Naive thymus-derived CD4-positive, alpha-beta T cell (primary cell): ENCODE measurements around the gene CA10. TPM values are rescaled to one million over a fixed set of nuclear protein-coding genes. Genes with fewer than 3 reads are reported as not detected.

Experiments used
- ATAC-seq: fragments of 150-1000 bp; cut with Tn5 transposase; 2 replicates; pipeline ENCODE4 v1.10.0; 2021; ENCODE audit warnings: mild to moderate bottlenecking, moderate library complexity
- CTCF ChIA-PET: fragments of 350-600 bp; sonication (Branson Sonifier 250); formaldehyde crosslinking; loops from one replicate; lab custom pipeline; 2021; ENCODE audit warnings: antibody characterized with exemption; lab: Charles Lee
- POLR2A ChIA-PET: fragments of 350-600 bp; sonication (Branson Sonifier 250); formaldehyde crosslinking; loops from one replicate; lab custom pipeline; 2021; ENCODE audit warnings: antibody characterized with exemption, inconsistent platforms; lab: Charles Lee
- DNase-seq, 9 donors: peaks; one replicate each; pipeline versions ENCODE4 v3.0.0 to v3.0.0-alpha.2; 2020 to 2022; ENCODE audit warnings: mixed read lengths in 1 of 9
- H3K27ac ChIP-seq: one replicate; pipeline ENCODE4 v1.7.0; 2013; ENCODE audit warnings: mild to moderate bottlenecking, low read depth, low read length, moderate library complexity
- H3K27me3 ChIP-seq, 2 donors: one replicate each; pipeline ENCODE4 v1.7.0; 2013; ENCODE audit warnings: low read length in 2 of 2, mild to moderate bottlenecking in 2 of 2, moderate library complexity in 2 of 2; ENCODE audit not compliant: control insufficient read depth in 2 of 2, insufficient read depth in 2 of 2
- H3K36me3 ChIP-seq, 3 experiments: 1 replicate in 2 of 3; 2 replicates in 1 of 3; pipeline ENCODE4 v1.7.0; 2013; ENCODE audit warnings: low read length in 3 of 3, mild to moderate bottlenecking in 3 of 3, moderate library complexity in 1 of 3; ENCODE audit not compliant: insufficient read depth in 3 of 3, control insufficient read depth in 2 of 3
- H3K4me1 ChIP-seq, 2 donors: one replicate each; pipeline ENCODE4 v1.7.0; 2013; ENCODE audit warnings: low read length in 2 of 2, mild to moderate bottlenecking in 2 of 2, moderate library complexity in 1 of 2; ENCODE audit not compliant: control insufficient read depth in 2 of 2, insufficient read depth in 2 of 2
- H3K4me3 ChIP-seq: 2 replicates; pipeline ENCODE4 v1.7.0; 2013; ENCODE audit warnings: mild to moderate bottlenecking, low read length
- H3K9me3 ChIP-seq, 3 experiments: 1 replicate in 2 of 3; 2 replicates in 1 of 3; pipeline ENCODE4 v1.7.0; 2013; ENCODE audit warnings: low read length in 3 of 3; ENCODE audit not compliant: control insufficient read depth in 2 of 3
- H3K27ac Mint-ChIP-seq, 9 donors: one replicate each; pipeline ENCODE4 v1.8.0; 2020 to 2022; ENCODE audit warnings: mixed read lengths in 9 of 9, mild to moderate bottlenecking in 8 of 9, moderate library complexity in 5 of 9, inconsistent platforms in 2 of 9
- H3K27me3 Mint-ChIP-seq, 5 donors: one replicate each; pipeline ENCODE4 v1.8.0; 2021 to 2022; ENCODE audit warnings: mixed read lengths in 5 of 5, mild to moderate bottlenecking in 1 of 5
- H3K36me3 Mint-ChIP-seq, 5 donors: one replicate each; pipeline ENCODE4 v1.8.0; 2020 to 2022; ENCODE audit warnings: mixed read lengths in 5 of 5, mild to moderate bottlenecking in 3 of 5, inconsistent platforms in 1 of 5
- H3K4me1 Mint-ChIP-seq, 7 donors: one replicate each; pipeline ENCODE4 v1.8.0; 2020 to 2022; ENCODE audit warnings: mixed read lengths in 7 of 7, mild to moderate bottlenecking in 3 of 7, inconsistent platforms in 1 of 7
- H3K4me3 Mint-ChIP-seq, 10 donors: one replicate each; pipeline ENCODE4 v1.8.0; 2020 to 2022; ENCODE audit warnings: mild to moderate bottlenecking in 10 of 10, mixed read lengths in 10 of 10, moderate library complexity in 6 of 10, inconsistent platforms in 2 of 10
- H3K9me3 Mint-ChIP-seq, 11 donors: one replicate each; pipeline ENCODE4 v1.8.0; 2020 to 2022; ENCODE audit warnings: mixed read lengths in 11 of 11, mild to moderate bottlenecking in 4 of 11, inconsistent platforms in 1 of 11, moderate library complexity in 1 of 11
- intact Hi-C, 2 donors: fragments of 100-400 bp; cut with micrococcal nuclease; formaldehyde crosslinking; loops; one replicate each; pipeline ENCODE4 v1.15.1; 2023
- polyA plus RNA-seq, 2 donors: library from polyadenylated mRNA; unstranded; fragments of 300-500 nt; fragmentation: Illumina TruSeq; gene quantifications; one replicate each; pipeline ENCODE4 v1.2.3, GENCODE V29; 2021
- total RNA-seq, 6 experiments: library from RNA in 5 of 6; stranded (reverse) in 5 of 6; gene quantifications; 1 replicate in 5 of 6; 2 replicates in 1 of 6; pipeline ENCODE4 v1.2.3 and lab custom pipeline; 2021 to 2026

Gene CA10
- total and polyA plus RNA-seq, 7 experiments from 2014 or later = not detected

GRCh38 chr17:51657224-51657623, 501.3 kb downstream of the CA10 start:
- Histone ChIP-seq H3K9me3 (no peaks in the 10 kb centered on the region), H3K27ac (no peak overlapping the region), H3K4me3 (no peak overlapping the region), H3K4me1 (no peaks in the 10 kb centered on the region), H3K27me3 (no peaks in the 10 kb centered on the region), H3K36me3 (no peaks in the 10 kb centered on the region)
- POLR2A ChIA-PET = no interaction called here
- peaks cover 0 to 3% (median 0%) of the 10 kb centered on the region in 11 donors for H3K9me3 Mint-ChIP-seq
- peaks cover 0 to 8% (median 0%) of the 10 kb centered on the region in 7 donors for H3K4me1 Mint-ChIP-seq
- CTCF ChIA-PET = no interaction called here
- no peaks in the 10 kb centered on the region for H3K36me3 Mint-ChIP-seq
- no peak overlapping the region for H3K4me3 Mint-ChIP-seq
- H3K27ac Mint-ChIP-seq = no peak overlapping the region
- DNase-seq (no peak), ATAC-seq (no peak)
- intact Hi-C loops = no loop called here
- peaks cover 0 to 27% (median 4%) of the 10 kb centered on the region in 5 donors for H3K27me3 Mint-ChIP-seq

DNA sequence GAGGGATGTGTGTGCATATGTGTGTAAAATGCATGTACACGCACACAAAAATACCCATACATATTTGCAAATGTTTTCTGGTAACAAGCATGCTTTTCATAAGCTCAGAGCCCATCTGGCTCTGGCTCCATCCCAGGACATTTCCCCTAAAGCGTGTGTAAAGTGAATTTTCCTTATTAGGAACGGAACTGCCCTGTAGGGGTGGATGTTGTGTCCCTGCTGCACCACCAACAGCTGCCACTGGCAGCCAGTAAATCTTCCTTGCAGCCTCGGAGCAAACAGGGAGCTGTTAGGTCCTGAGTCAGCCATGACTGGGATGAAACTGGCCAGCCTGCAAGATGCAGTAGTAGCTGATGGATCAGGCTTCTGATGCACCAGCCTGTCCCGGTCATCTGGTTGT, 504.6 kb downstream of the CA10 start:
- DNase-seq = no peak
- no peak overlapping the region for H3K27ac Mint-ChIP-seq
- no peak for ATAC-seq
- POLR2A ChIA-PET = no interaction called here
- intact Hi-C loops = no loop called here
- Histone ChIP-seq H3K4me1 (no peaks in the 10 kb centered on the region), H3K27me3 (no peaks in the 10 kb centered on the region), H3K36me3 (no peaks in the 10 kb centered on the region), H3K27ac (no peak overlapping the region), H3K9me3 (no peaks in the 10 kb centered on the region), H3K4me3 (no peak overlapping the region)
- H3K4me3 Mint-ChIP-seq = no peak overlapping the region
- CTCF ChIA-PET = interaction anchor here (1.0 kb wide), 1 partner anchor 13 kb away, joined by 3 read pairs; no protein-coding TSS in a partner anchor
- peaks cover 0 to 31% (median 5%) of the 10 kb centered on the region in 5 donors for H3K27me3 Mint-ChIP-seq
- H3K4me1 Mint-ChIP-seq = peaks cover 0 to 8% (median 0%) of the 10 kb centered on the region in 7 donors
- H3K9me3 Mint-ChIP-seq = peaks cover 0 to 3% (median 0%) of the 10 kb centered on the region in 11 donors
- H3K36me3 Mint-ChIP-seq = no peaks in the 10 kb centered on the region

DNA sequence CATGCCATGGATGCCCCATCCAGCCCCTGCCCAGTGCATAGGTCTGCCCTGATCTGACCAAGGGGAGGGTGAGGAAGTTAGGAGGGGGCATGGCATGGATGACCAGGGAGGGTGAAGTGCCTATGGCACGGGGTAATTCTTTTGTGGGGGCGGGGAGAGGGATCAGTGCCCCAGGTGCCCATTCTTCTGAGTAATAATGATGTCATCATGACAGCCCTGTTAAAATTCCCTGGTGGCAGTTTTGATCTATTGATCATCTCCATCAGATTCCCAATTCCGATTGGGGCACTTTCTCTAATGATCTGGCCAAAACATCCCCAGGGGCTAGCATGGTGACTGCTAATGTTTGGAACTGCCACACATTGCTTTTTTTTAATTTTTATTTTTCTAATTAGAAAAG, 506.0 kb downstream of the CA10 start:
- no peak for ATAC-seq

DNA sequence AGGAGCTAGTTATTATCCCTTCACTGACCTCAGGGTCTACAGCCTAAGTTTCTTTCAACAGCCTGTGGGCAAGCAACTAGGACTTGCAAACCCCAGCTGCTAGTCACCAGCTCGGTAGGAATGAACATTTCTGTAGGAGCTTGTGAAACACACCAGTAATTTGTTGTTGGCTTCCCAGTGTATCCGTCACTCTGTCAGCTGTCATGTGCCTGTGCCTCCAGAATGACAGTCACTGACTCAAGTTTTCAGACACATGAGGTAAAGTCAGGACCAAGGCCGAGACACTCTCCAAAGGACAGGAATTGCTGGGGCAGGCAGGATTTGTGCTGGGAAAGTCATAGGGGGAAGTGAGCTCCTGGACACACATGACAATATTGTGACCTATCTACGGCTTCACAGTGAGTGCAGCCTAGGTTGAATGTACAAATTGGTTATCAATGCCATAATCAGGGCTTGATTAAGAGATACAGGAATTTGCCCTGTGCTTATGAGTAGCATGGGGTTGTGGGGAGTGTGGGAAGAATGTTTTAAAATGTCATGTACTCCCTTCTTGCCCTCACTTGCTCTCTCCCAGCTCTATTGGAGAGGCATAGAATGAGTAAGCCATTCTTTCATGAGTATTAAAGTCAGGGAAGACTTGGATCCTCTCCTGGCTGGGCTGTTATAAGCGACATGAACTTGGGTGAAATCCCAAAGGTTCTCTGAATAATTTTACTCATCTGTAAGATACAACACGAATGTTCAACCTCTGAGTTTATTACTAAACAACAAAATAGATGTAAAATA, 506.8 kb downstream of the CA10 start:
- no peak overlapping the region for H3K4me3 ChIP-seq
- CTCF ChIA-PET = no interaction called here
- POLR2A ChIA-PET = no interaction called here

More for the DNA sequence above, 506.0 kb downstream of the CA10 start:
- Histone ChIP-seq H3K27ac (no peak overlapping the region), H3K27me3 (no peaks in the 10 kb centered on the region), H3K36me3 (no peaks in the 10 kb centered on the region), H3K9me3 (no peaks in the 10 kb centered on the region), H3K4me3 (no peak overlapping the region), H3K4me1 (no peaks in the 10 kb centered on the region)
- H3K27ac Mint-ChIP-seq = no peak overlapping the region
- no peaks in the 10 kb centered on the region for H3K9me3 Mint-ChIP-seq
- intact Hi-C loops = no loop called here
- ChIA-PET POLR2A (no interaction called here), CTCF (no interaction called here)
- H3K27me3 Mint-ChIP-seq = peaks cover 3 to 31% (median 4%) of the 10 kb centered on the region in 5 donors
- no peak overlapping the region for H3K4me3 Mint-ChIP-seq
- no peak for DNase-seq
- no peaks in the 10 kb centered on the region for H3K36me3 Mint-ChIP-seq
- H3K4me1 Mint-ChIP-seq = peaks cover 0 to 8% (median 0%) of the 10 kb centered on the region in 7 donors

DNA sequence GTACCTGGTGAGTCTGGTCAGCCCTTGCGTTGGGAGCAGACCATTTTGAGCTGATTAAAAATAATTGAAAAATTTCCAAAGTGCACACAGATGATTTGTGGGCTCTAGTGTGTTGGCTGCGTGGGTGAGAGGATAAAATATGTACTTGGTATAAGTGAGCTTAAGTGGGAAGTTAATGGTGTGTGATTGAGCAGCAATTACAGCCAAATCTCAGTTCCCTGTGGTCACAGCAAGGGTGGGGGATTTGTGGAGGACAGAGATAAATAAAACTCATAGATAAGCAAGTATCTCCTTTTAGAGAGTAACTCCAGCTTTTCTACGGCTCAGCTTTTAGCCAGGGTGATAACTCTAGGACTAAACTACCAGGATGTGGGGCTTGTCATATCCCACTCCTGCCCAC, 507.7 kb downstream of the CA10 start:
- no peaks in the 10 kb centered on the region for H3K9me3 Mint-ChIP-seq
- no peaks in the 10 kb centered on the region for H3K27me3 ChIP-seq
- H3K9me3 ChIP-seq = no peaks in the 10 kb centered on the region
- POLR2A ChIA-PET = no interaction called here
- H3K27me3 Mint-ChIP-seq = peaks cover 3 to 36% (median 14%) of the 10 kb centered on the region in 5 donors
- H3K36me3 ChIP-seq = no peaks in the 10 kb centered on the region
- DNase-seq = no peak
- no peak overlapping the region for H3K27ac Mint-ChIP-seq
- no peaks in the 10 kb centered on the region for H3K4me1 ChIP-seq
- no peaks in the 10 kb centered on the region for H3K36me3 Mint-ChIP-seq
- CTCF ChIA-PET = interaction anchor here (0.5 kb wide), 1 partner anchor 277 kb away, joined by 3 read pairs; no protein-coding TSS in a partner anchor
- H3K4me3 ChIP-seq = no peak overlapping the region
- no peak overlapping the region for H3K4me3 Mint-ChIP-seq
- no peaks in the 10 kb centered on the region for H3K4me1 Mint-ChIP-seq
- no peak overlapping the region for H3K27ac ChIP-seq
- ATAC-seq = no peak
- intact Hi-C loops = no loop called here

More for the DNA sequence above, 506.8 kb downstream of the CA10 start:
- no peak for DNase-seq
- Mint-ChIP-seq H3K4me3 (no peak overlapping the region), H3K27me3 (peaks cover 3 to 36% (median 10%) of the 10 kb centered on the region in 5 donors), H3K27ac (no peak overlapping the region), H3K4me1 (peaks cover 0 to 1% (median 0%) of the 10 kb centered on the region in 7 donors), H3K36me3 (no peaks in the 10 kb centered on the region), H3K9me3 (no peaks in the 10 kb centered on the region)
- Histone ChIP-seq H3K36me3 (no peaks in the 10 kb centered on the region), H3K27ac (no peak overlapping the region), H3K27me3 (no peaks in the 10 kb centered on the region), H3K9me3 (no peaks in the 10 kb centered on the region), H3K4me1 (no peaks in the 10 kb centered on the region)
- ATAC-seq = no peak
- intact Hi-C loops = no loop called here

DNA sequence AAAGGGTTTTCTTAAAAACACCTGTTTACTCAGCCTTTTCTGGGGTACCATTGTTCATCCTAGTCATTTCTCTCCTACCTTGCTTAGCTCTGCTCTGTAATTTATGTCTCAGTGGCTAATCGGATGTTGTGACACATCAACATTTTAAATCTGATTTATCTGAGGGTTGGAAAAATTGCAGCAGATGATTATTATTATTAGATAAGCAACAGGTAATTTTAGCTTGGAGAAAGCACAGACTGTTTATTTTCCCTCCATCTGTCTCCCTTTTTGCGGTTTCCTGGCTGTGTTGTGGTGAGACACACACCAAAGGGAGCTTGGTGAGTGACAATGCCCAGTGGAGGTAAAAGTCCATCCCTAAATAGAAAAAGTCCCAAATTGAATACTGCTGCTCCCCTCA, 508.3 kb downstream of the CA10 start:
- ATAC-seq = no peak
- CTCF ChIA-PET = interaction anchor here (0.5 kb wide), 1 partner anchor 277 kb away, joined by 3 read pairs; no protein-coding TSS in a partner anchor
- POLR2A ChIA-PET = no interaction called here
- Histone ChIP-seq H3K9me3 (no peaks in the 10 kb centered on the region), H3K4me1 (no peaks in the 10 kb centered on the region), H3K4me3 (no peak overlapping the region), H3K36me3 (no peaks in the 10 kb centered on the region), H3K27ac (no peak overlapping the region), H3K27me3 (no peaks in the 10 kb centered on the region)
- Mint-ChIP-seq H3K4me3 (no peak overlapping the region), H3K36me3 (no peaks in the 10 kb centered on the region), H3K27ac (no peak overlapping the region), H3K9me3 (no peaks in the 10 kb centered on the region), H3K27me3 (peaks cover 3 to 35% (median 15%) of the 10 kb centered on the region in 5 donors), H3K4me1 (no peaks in the 10 kb centered on the region)
- intact Hi-C loops = no loop called here
- DNase-seq = no peak

DNA sequence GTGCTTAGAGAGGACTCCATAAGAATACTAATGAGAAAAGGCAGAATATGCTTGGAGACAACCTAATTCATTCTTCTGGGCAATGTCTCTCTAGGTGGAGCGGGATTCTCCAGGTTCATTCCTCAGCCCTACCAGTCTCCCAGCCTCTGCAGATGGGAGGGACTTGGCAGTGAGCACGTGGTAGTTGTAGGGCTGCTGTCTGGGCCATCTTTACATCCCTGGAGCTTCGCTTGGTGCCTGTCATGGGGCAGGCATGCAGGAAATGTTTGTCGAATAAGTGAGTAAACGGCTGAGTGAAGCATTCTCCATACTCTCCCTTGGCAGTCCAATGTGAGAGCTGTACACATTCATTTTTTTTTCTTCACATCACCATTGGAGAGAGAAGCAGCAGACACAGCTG, 510.7 kb downstream of the CA10 start:
- intact Hi-C loops = no loop called here
- Histone ChIP-seq H3K27ac (no peak overlapping the region), H3K4me3 (no peak overlapping the region), H3K4me1 (no peaks in the 10 kb centered on the region), H3K27me3 (no peaks in the 10 kb centered on the region), H3K9me3 (no peaks in the 10 kb centered on the region), H3K36me3 (no peaks in the 10 kb centered on the region)
- POLR2A ChIA-PET = no interaction called here
- CTCF ChIA-PET = no interaction called here
- DNase-seq = no peak
- Mint-ChIP-seq H3K9me3 (no peaks in the 10 kb centered on the region), H3K27me3 (peaks cover 3 to 40% (median 25%) of the 10 kb centered on the region in 5 donors), H3K4me1 (no peaks in the 10 kb centered on the region), H3K4me3 (no peak overlapping the region), H3K36me3 (no peaks in the 10 kb centered on the region), H3K27ac (no peak overlapping the region)
- ATAC-seq = no peak
